Uterus (tissue), 4 donors: ENCODE data around the gene MROH2A. TPM values are rescaled to one million over a fixed set of nuclear protein-coding genes. Genes with fewer than 3 reads are reported as not detected.

Source experiments
- DNase-seq, 2 donors: peaks; one replicate each; pipeline ENCODE4 v3.0.0-alpha.2; 2019 to 2020
- H3K27ac ChIP-seq, 2 donors: fragments of 200-600 bp; sonication (generic); 1 replicate in 1 of 2; 2 replicates in 1 of 2; pipeline ENCODE4 v1.5.1; 2016 to 2018
- H3K27me3 ChIP-seq, 2 donors: fragments of 200-600 bp; sonication (generic); one replicate each; pipeline ENCODE4 v1.5.1; 2018 to 2019; ENCODE audit warnings: control low read depth in 1 of 2
- H3K36me3 ChIP-seq, 2 donors: fragments of 200-600 bp; sonication (generic); one replicate each; pipeline ENCODE4 v1.5.1; 2019; ENCODE audit warnings: control low read depth in 1 of 2
- H3K4me1 ChIP-seq, 2 donors: fragments of 200-600 bp; sonication (generic); one replicate each; pipeline ENCODE4 v1.5.1; 2018 to 2019; ENCODE audit warnings: control low read depth in 1 of 2
- H3K4me3 ChIP-seq, 2 donors: fragments of 200-600 bp; sonication (generic); 1 replicate in 1 of 2; 2 replicates in 1 of 2; pipeline ENCODE4 v1.5.1; 2018 to 2019; ENCODE audit warnings: mild to moderate bottlenecking in 1 of 2
- H3K9me3 ChIP-seq, 2 donors: fragments of 200-600 bp; sonication (generic); one replicate each; pipeline ENCODE4 v1.5.1; 2019; ENCODE audit warnings: control low read depth in 1 of 2
- CTCF ChIP-seq, 4 experiments: fragments of 200-600 bp in 2 of 4; fragments of 450-650 bp in 2 of 4; sonication (generic) in 2 of 4; IDR thresholded peaks; one replicate each; pipeline ENCODE4 v1.5.1; 2016 to 2019; ENCODE audit warnings: antibody characterized with exemption in 4 of 4, mild to moderate bottlenecking in 2 of 4, moderate library complexity in 1 of 4
- POLR2A ChIP-seq, 2 donors: fragments of 450-650 bp; IDR thresholded peaks; one replicate each; pipeline ENCODE4 v1.6.1; 2016; ENCODE audit warnings: antibody characterized with exemption in 2 of 2, mild to moderate bottlenecking in 1 of 2, moderate library complexity in 1 of 2
- intact Hi-C: fragments of 100-400 bp; cut with DNase I; formaldehyde crosslinking; loops from one replicate; pipeline ENCODE4 v1.15.1; 2023; ENCODE audit warnings: low total_unique reads
- total RNA-seq, 4 donors: library from RNA; depleted of rRNA in 3 of 4; stranded (reverse); fragments of >200 nt in 3 of 4; gene quantifications; one replicate each; pipeline versions ENCODE4 v1.1.0 to v1.2.4, GENCODE V29; 2014 to 2023
- donor health status: DM: yes; HTN: yes; CAD: no.

Gene MROH2A
- total RNA-seq, 4 donors from 2014 or later, result not detected

GRCh38 chr2:233855345-233855744, 77.2 kb downstream of the MROH2A start:
- no peaks in the 10 kb centered on the region for H3K27me3 ChIP-seq
- no peak overlapping the region for H3K27ac ChIP-seq
- intact Hi-C loops, result no loop called here
- H3K4me1 ChIP-seq, result peaks cover 0 to 7% of the 10 kb centered on the region in 2 donors
- H3K36me3 ChIP-seq, result no peaks in the 10 kb centered on the region
- DNase-seq, result no peak
- no peak overlapping the region for H3K4me3 ChIP-seq
- H3K9me3 ChIP-seq, result no peaks in the 10 kb centered on the region
- TF ChIP-seq CTCF (IDR thresholded peaks at IDR 0.05) (no peak), POLR2A (IDR thresholded peaks at IDR 0.05) (no peak)

- TF ChIP-seq POLR2A (IDR thresholded peaks at IDR 0.05) (no peak), CTCF (IDR thresholded peaks at IDR 0.05) (no peak)
- intact Hi-C loops, result no loop called here
- DNase-seq, result no peak
These were observed 78.1 kb downstream of the MROH2A start for GRCh38 chr2:233856184-233856583.

GRCh38 chr2:233857511-233858141, 79.5 kb downstream of the MROH2A start:
- no peak overlapping the region for H3K27ac ChIP-seq
- no peaks in the 10 kb centered on the region for H3K9me3 ChIP-seq
- H3K4me1 ChIP-seq, result peaks cover 0 to 7% of the 10 kb centered on the region in 2 donors
- DNase-seq, result no peak
- H3K4me3 ChIP-seq, result no peak overlapping the region
- no peaks in the 10 kb centered on the region for H3K36me3 ChIP-seq
- intact Hi-C loops, result no loop called here
- TF ChIP-seq CTCF (IDR thresholded peaks at IDR 0.05), result no peak
- no peak for TF ChIP-seq POLR2A (IDR thresholded peaks at IDR 0.05)
- no peaks in the 10 kb centered on the region for H3K27me3 ChIP-seq

More at GRCh38 chr2:233856184-233856583, 78.1 kb downstream of the MROH2A start:
- no peaks in the 10 kb centered on the region for H3K27me3 ChIP-seq
- peaks cover 0 to 7% of the 10 kb centered on the region in 2 donors for H3K4me1 ChIP-seq
- no peaks in the 10 kb centered on the region for H3K9me3 ChIP-seq
- H3K4me3 ChIP-seq, result no peak overlapping the region
- no peak overlapping the region for H3K27ac ChIP-seq
- H3K36me3 ChIP-seq, result no peaks in the 10 kb centered on the region

GRCh38 chr2:233858331-233858730, 80.2 kb downstream of the MROH2A start:
- no peak for DNase-seq
- no peak for TF ChIP-seq CTCF (IDR thresholded peaks at IDR 0.05)
- TF ChIP-seq POLR2A (IDR thresholded peaks at IDR 0.05), result no peak
- Histone ChIP-seq H3K4me3 (no peak overlapping the region), H3K27ac (no peak overlapping the region), H3K27me3 (no peaks in the 10 kb centered on the region), H3K9me3 (no peaks in the 10 kb centered on the region), H3K36me3 (no peaks in the 10 kb centered on the region), H3K4me1 (peaks cover 0 to 7% of the 10 kb centered on the region in 2 donors)
- intact Hi-C loops, result no loop called here

- Histone ChIP-seq H3K4me1 (no peaks in the 10 kb centered on the region), H3K36me3 (no peaks in the 10 kb centered on the region), H3K27me3 (no peaks in the 10 kb centered on the region), H3K27ac (no peak overlapping the region), H3K4me3 (no peak overlapping the region), H3K9me3 (no peaks in the 10 kb centered on the region)
- TF ChIP-seq POLR2A (IDR thresholded peaks at IDR 0.05) (no peak), CTCF (IDR thresholded peaks at IDR 0.05) (no peak)
- intact Hi-C loops, result no loop called here
- no peak for DNase-seq
These were observed 84.2 kb downstream of the MROH2A start for GRCh38 chr2:233862261-233862768.
